ENCODE measurements around the gene PRKD1. TPM values are rescaled to one million over a fixed set of nuclear protein-coding genes. Genes with fewer than 3 reads are reported as not detected.

PRKD1 gene
- total and polyA plus RNA-seq, 2 of the 13 experiments (the other 11 are each of a cell fraction or from before 2014, with no cell fraction given) = 0.22 to 1.3 TPM

DNA sequence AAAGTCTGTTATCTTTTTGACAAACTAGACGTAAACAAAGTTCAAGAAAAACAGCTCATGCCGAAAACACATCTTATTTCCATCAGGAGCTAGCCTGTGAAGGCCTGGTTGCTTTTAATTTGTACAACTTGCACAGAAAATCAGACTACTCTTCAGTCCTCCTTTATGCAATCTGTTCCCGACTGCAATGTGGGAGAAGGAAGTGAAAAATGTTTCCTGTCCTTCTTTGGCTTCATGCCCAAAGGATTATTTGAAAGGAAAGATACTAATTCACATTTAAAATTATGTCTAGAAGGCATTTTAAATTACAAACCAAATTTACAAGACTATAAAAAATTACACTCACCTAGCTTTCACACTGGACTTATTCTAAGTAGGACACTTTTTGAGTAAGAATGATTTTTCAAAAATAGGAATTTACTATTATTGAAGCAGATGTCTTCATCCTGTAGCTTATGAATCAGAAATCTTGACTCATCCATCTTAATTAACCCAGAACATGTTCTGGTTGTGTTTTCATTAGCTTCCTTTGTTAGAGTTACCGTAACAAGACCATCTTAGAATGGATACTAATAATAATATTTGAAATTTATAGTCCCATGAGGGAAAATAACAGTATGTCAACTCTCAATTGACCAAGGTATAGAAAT lies 272.6 kb downstream of the PRKD1 start:
- Histone ChIP-seq H2AFZ (ENCODE audit: low read length) (no peak overlapping the region), H4K20me1 (ENCODE audit: insufficient read depth, low read length) (no peaks in the 10 kb centered on the region), H3K9ac (ENCODE audit: insufficient read depth, low read depth, low read length) (no peak overlapping the region), H3K27me3 (ENCODE audit: control insufficient read depth in 1 of 2, insufficient read depth in 2 of 2, low read length in 2 of 2) (no peaks in the 10 kb centered on the region), H3K4me1 (ENCODE audit: insufficient read depth, low read length) (no peaks in the 10 kb centered on the region), H3K4me3 (replicated peaks in 1 of 3; ENCODE audit: insufficient read depth in 1 of 3, low read depth in 2 of 3, low read length in 3 of 3) (no peak overlapping the region), H3K36me3 (replicated peaks in 1 of 2; ENCODE audit: control insufficient read depth in 1 of 2, insufficient read depth in 2 of 2, low read length in 2 of 2) (no peaks in the 10 kb centered on the region), H3K9me3 (ENCODE audit: low read length) (peaks cover 93% of the 10 kb centered on the region), H3K27ac (ENCODE audit: extremely low read length, insufficient read depth, low read length) (no peak overlapping the region), H3K79me2 (ENCODE audit: insufficient read depth, low read length) (no peaks in the 10 kb centered on the region), H3K4me2 (ENCODE audit: low read depth, low read length) (no peak overlapping the region)
- no TSS peak for BruUV-seq (replicated peaks)
- no peak for FAIRE-seq
- POLR2A ChIA-PET = no interaction called here
- DNase-seq (ENCODE audit: low spot score) = no peak
- no peak for ATAC-seq
- intact Hi-C loops (cut with micrococcal nuclease; ENCODE audit: unreplicated experiment) (no loop called here), in situ Hi-C loops (cut with HindIII; ENCODE audit: extremely low pct_ligation_motif_present, low pct_unique_long_range_greater_than_20kb) (no loop called here)
- CTCF ChIA-PET (ENCODE audit: low intra/inter-chr PET ratio, low total read pairs) = no interaction called here
- 4% methylated on average over 4 of the region's 4 CpGs for WGBS (ENCODE audit: low lambda C conversion rate)
- TF ChIP-seq ZNF615 (CRISPR knock-in tag; IDR thresholded peaks at IDR 0.05; ENCODE audit: borderline replicate concordance) = no peak
- TF ChIP-seq ZNF891 (CRISPR knock-in tag; IDR thresholded peaks at IDR 0.05) = no peak
- TF ChIP-seq POLR2AphosphoS2 (IDR thresholded peaks at IDR 0.05; ENCODE audit: low read depth, low read length) = no peak
- no peak for TF ChIP-seq PHF21A (CRISPR knock-in tag; IDR thresholded peaks at IDR 0.05)
- TF ChIP-seq, protein P1, sequence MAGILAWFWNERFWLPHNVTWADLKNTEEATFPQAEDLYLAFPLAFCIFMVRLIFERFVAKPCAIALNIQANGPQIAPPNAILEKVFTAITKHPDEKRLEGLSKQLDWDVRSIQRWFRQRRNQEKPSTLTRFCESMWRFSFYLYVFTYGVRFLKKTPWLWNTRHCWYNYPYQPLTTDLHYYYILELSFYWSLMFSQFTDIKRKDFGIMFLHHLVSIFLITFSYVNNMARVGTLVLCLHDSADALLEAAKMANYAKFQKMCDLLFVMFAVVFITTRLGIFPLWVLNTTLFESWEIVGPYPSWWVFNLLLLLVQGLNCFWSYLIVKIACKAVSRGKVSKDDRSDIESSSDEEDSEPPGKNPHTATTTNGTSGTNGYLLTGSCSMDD (CRISPR knock-in tag; IDR thresholded peaks at IDR 0.05) = no peak
- TF ChIP-seq TOPORS (CRISPR knock-in tag; IDR thresholded peaks at IDR 0.05) = no peak
- TF ChIP-seq ARNT (IDR thresholded peaks at IDR 0.05) = no peak
- TF ChIP-seq, protein P2, sequence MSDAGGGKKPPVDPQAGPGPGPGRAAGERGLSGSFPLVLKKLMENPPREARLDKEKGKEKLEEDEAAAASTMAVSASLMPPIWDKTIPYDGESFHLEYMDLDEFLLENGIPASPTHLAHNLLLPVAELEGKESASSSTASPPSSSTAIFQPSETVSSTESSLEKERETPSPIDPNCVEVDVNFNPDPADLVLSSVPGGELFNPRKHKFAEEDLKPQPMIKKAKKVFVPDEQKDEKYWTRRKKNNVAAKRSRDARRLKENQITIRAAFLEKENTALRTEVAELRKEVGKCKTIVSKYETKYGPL (CRISPR knock-in tag; IDR thresholded peaks at IDR 0.05) = no peak
- TF ChIP-seq SALL2 (CRISPR knock-in tag; IDR thresholded peaks at IDR 0.05) = no peak
- TF ChIP-seq, protein P3, sequence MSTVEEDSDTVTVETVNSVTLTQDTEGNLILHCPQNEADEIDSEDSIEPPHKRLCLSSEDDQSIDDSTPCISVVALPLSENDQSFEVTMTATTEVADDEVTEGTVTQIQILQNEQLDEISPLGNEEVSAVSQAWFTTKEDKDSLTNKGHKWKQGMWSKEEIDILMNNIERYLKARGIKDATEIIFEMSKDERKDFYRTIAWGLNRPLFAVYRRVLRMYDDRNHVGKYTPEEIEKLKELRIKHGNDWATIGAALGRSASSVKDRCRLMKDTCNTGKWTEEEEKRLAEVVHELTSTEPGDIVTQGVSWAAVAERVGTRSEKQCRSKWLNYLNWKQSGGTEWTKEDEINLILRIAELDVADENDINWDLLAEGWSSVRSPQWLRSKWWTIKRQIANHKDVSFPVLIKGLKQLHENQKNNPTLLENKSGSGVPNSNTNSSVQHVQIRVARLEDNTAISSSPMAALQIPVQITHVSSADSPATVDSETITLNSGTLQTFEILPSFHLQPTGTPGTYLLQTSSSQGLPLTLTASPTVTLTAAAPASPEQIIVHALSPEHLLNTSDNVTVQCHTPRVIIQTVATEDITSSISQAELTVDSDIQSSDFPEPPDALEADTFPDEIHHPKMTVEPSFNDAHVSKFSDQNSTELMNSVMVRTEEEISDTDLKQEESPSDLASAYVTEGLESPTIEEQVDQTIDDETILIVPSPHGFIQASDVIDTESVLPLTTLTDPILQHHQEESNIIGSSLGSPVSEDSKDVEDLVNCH (CRISPR knock-in tag; IDR thresholded peaks at IDR 0.05) = no peak
- no peak for TF ChIP-seq RXRA (CRISPR knock-in tag; IDR thresholded peaks at IDR 0.05)
- no peak for TF ChIP-seq TEAD2 (CRISPR knock-in tag; IDR thresholded peaks at IDR 0.05)
- TF ChIP-seq NPAS2 (CRISPR knock-in tag; IDR thresholded peaks at IDR 0.05; ENCODE audit: borderline replicate concordance) = no peak
- no peak for TF ChIP-seq ZNF33B (CRISPR knock-in tag; IDR thresholded peaks at IDR 0.05)
- TF ChIP-seq, protein P4, sequence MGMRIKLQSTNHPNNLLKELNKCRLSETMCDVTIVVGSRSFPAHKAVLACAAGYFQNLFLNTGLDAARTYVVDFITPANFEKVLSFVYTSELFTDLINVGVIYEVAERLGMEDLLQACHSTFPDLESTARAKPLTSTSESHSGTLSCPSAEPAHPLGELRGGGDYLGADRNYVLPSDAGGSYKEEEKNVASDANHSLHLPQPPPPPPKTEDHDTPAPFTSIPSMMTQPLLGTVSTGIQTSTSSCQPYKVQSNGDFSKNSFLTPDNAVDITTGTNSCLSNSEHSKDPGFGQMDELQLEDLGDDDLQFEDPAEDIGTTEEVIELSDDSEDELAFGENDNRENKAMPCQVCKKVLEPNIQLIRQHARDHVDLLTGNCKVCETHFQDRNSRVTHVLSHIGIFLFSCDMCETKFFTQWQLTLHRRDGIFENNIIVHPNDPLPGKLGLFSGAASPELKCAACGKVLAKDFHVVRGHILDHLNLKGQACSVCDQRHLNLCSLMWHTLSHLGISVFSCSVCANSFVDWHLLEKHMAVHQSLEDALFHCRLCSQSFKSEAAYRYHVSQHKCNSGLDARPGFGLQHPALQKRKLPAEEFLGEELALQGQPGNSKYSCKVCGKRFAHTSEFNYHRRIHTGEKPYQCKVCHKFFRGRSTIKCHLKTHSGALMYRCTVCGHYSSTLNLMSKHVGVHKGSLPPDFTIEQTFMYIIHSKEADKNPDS (CRISPR knock-in tag; IDR thresholded peaks at IDR 0.05) = no peak
- TF ChIP-seq, protein P5, sequence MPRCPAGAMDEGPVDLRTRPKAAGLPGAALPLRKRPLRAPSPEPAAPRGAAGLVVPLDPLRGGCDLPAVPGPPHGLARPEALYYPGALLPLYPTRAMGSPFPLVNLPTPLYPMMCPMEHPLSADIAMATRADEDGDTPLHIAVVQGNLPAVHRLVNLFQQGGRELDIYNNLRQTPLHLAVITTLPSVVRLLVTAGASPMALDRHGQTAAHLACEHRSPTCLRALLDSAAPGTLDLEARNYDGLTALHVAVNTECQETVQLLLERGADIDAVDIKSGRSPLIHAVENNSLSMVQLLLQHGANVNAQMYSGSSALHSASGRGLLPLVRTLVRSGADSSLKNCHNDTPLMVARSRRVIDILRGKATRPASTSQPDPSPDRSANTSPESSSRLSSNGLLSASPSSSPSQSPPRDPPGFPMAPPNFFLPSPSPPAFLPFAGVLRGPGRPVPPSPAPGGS (CRISPR knock-in tag; IDR thresholded peaks at IDR 0.05) = no peak

Data from HepG2 (cell line).